ENCODE results near the gene SCYGR2. TPM values are rescaled to one million over a fixed set of nuclear protein-coding genes. Genes with fewer than 3 reads are reported as not detected.

The SCYGR2 gene
- total RNA-seq, 3 donors from 2014 or later (not counting 1 experiment from before 2014, with no cell fraction given) = not detected

DNA sequence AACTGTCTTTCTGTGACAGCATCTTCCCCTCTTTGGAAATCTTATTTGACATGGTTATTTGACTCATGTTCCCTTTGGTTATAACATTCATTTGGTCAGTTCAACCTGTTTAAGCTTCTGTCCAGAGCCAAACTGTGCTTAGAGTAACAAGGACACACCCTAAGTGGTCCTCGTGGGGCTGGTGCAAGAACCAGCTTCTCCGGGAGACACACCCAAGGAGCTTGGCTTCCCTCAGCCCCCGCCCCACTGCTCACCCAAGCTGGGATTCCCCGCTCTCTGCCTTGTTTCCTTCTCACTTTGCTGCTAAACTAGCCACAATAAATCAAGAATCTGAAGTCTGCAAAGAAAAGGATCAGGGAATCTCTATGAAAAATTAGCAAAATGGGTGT is 14.6 kb downstream of the SCYGR2 start:
- Histone ChIP-seq H3K36me3 (ENCODE audit: control insufficient read depth, insufficient read depth, low read length) (no peaks in the 10 kb centered on the region), H3K4me3 (ENCODE audit: low read length) (no peak overlapping the region), H3K4me1 (ENCODE audit: control insufficient read depth, insufficient read depth, low read length) (peaks cover 4% of the 10 kb centered on the region), H3K27ac (ENCODE audit: low read length) (no peak overlapping the region), H3K27me3 (ENCODE audit: control insufficient read depth, insufficient read depth, low read length) (peaks cover 3% of the 10 kb centered on the region), H3K9me3 (ENCODE audit: control insufficient read depth, insufficient read depth, low read length) (no peaks in the 10 kb centered on the region)
- H3K4me1 Mint-ChIP-seq = peaks cover 4 to 9% of the 10 kb centered on the region in 2 donors
- ATAC-seq (no peak), DNase-seq (no peak)
- H3K4me3 Mint-ChIP-seq = no peak overlapping the region
- peaks cover 6 to 25% of the 10 kb centered on the region in 2 donors for H3K27me3 Mint-ChIP-seq (ENCODE audit: low read depth in 2 of 2)
- H3K9me3 Mint-ChIP-seq = no peaks in the 10 kb centered on the region
- no peaks in the 10 kb centered on the region for H3K36me3 Mint-ChIP-seq
- WGBS (ENCODE audit: insufficient coverage) = 74% methylated on average over 4 of the region's 4 CpGs
- no peak overlapping the region for H3K27ac Mint-ChIP-seq
- intact Hi-C loops (cut with micrococcal nuclease) = no loop called here
- TF ChIP-seq, protein P1, sequence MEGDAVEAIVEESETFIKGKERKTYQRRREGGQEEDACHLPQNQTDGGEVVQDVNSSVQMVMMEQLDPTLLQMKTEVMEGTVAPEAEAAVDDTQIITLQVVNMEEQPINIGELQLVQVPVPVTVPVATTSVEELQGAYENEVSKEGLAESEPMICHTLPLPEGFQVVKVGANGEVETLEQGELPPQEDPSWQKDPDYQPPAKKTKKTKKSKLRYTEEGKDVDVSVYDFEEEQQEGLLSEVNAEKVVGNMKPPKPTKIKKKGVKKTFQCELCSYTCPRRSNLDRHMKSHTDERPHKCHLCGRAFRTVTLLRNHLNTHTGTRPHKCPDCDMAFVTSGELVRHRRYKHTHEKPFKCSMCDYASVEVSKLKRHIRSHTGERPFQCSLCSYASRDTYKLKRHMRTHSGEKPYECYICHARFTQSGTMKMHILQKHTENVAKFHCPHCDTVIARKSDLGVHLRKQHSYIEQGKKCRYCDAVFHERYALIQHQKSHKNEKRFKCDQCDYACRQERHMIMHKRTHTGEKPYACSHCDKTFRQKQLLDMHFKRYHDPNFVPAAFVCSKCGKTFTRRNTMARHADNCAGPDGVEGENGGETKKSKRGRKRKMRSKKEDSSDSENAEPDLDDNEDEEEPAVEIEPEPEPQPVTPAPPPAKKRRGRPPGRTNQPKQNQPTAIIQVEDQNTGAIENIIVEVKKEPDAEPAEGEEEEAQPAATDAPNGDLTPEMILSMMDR (IDR thresholded peaks at IDR 0.05) = no peak

DNA sequence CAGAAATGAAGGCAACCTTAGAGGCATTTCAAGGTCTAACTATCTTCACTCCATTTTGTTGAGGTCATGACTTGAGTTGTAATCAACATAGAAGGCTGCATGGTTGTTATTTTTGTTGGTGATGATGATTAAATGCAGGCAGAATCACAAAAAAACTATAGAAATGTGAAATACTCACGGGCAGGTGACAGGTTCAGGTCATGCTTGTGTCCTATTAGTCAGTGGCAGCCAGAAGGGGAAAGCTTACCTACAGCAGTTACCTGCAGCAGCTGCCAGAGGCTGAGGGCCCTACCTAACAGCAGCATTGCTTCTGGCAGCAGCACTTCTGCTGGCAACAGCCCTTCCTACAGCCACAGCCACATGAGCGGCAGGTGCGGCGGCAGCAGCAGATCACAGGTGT is 15.6 kb downstream of the SCYGR2 start:
- no peak overlapping the region for H3K4me3 Mint-ChIP-seq
- DNase-seq (no peak), ATAC-seq (no peak)
- no peaks in the 10 kb centered on the region for H3K9me3 Mint-ChIP-seq
- Histone ChIP-seq H3K36me3 (ENCODE audit: control insufficient read depth, insufficient read depth, low read length) (no peaks in the 10 kb centered on the region), H3K27me3 (ENCODE audit: control insufficient read depth, insufficient read depth, low read length) (peaks cover 3% of the 10 kb centered on the region), H3K9me3 (ENCODE audit: control insufficient read depth, insufficient read depth, low read length) (no peaks in the 10 kb centered on the region), H3K27ac (ENCODE audit: low read length) (no peak overlapping the region), H3K4me3 (ENCODE audit: low read length) (no peak overlapping the region), H3K4me1 (ENCODE audit: control insufficient read depth, insufficient read depth, low read length) (no peaks in the 10 kb centered on the region)
- 94% methylated on average over 4 of the region's 4 CpGs for WGBS (ENCODE audit: insufficient coverage)
- H3K27me3 Mint-ChIP-seq (ENCODE audit: low read depth in 2 of 2) = peaks cover 6 to 25% of the 10 kb centered on the region in 2 donors
- TF ChIP-seq, protein P1 (IDR thresholded peaks at IDR 0.05) = no peak
- no peak overlapping the region for H3K27ac Mint-ChIP-seq
- H3K4me1 Mint-ChIP-seq = peaks cover 0 to 1% of the 10 kb centered on the region in 2 donors
- no peaks in the 10 kb centered on the region for H3K36me3 Mint-ChIP-seq
- intact Hi-C loops (cut with micrococcal nuclease) = no loop called here

DNA sequence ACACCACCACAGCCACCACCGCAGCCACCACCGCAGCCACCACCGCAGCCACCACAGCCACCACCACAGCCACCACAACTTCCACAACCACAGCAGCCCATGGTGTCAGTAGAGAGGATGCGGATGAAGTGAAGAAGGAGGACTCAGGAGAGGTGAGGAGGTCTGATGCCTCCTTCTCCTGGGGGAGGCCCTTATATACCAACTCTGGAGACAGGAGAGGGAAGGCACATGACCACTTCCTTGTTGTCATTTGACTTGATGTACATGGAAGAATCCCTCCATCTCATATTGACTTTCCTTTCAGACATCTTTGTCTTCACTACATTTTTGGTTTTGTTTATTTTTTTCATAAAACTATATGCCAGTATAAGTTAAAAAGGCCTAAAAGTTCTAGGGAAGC is 16.0 kb downstream of the SCYGR2 start, which contains the start of gene SCYGR3:
Gene SCYGR3, minus strand, starts transcription at position 101 of the 400 bp plus-strand sequence. Its CDS starts 0 bp downstream, at position 101.
- intact Hi-C loops (cut with micrococcal nuclease) = no loop called here
- TF ChIP-seq, protein P1 (IDR thresholded peaks at IDR 0.05) = no peak
- H3K9me3 ChIP-seq (ENCODE audit: control insufficient read depth, insufficient read depth, low read length) = no peaks in the 10 kb centered on the region
- peaks cover 3% of the 10 kb centered on the region for H3K27me3 ChIP-seq (ENCODE audit: control insufficient read depth, insufficient read depth, low read length)
- no peaks in the 10 kb centered on the region for H3K36me3 ChIP-seq (ENCODE audit: control insufficient read depth, insufficient read depth, low read length)
- Mint-ChIP-seq H3K27ac (no peak within 1 kb of the TSS), H3K9me3 (no peaks in the 10 kb centered on the region), H3K27me3 (ENCODE audit: low read depth in 2 of 2) (peaks cover 6 to 25% of the 10 kb centered on the region in 2 donors), H3K36me3 (no peaks in the 10 kb centered on the region), H3K4me1 (no peaks in the 10 kb centered on the region), H3K4me3 (no peak within 1 kb of the TSS)
- no peak within 1 kb of the TSS for H3K4me3 ChIP-seq (ENCODE audit: low read length)
- 40% methylated on average over 1 of the region's 4 CpGs for WGBS (ENCODE audit: insufficient coverage)
- DNase-seq (no peak), ATAC-seq (no peak)
- H3K4me1 ChIP-seq (ENCODE audit: control insufficient read depth, insufficient read depth, low read length) = no peaks in the 10 kb centered on the region
- no peak within 1 kb of the TSS for H3K27ac ChIP-seq (ENCODE audit: low read length)

DNA sequence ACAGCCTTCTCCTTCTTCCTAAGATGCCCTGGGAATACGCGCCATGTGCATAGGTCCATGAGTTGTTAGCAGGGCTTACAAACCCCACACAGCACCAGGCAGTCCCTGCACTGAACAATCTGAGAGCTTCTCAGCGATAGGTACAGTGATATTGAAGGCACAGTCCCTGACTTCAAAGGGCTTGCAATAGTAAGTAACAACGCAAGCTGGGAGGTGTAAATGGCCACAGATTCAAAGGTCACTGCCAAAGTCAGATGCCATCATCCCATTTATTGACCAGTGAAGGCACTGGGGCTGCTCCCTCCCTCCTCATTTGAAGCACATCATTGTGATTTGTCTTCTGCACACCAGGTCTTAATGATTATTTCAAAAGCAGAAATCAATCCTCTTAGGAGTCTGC is 16.5 kb downstream of the SCYGR2 start:
- TF ChIP-seq, protein P1 (IDR thresholded peaks at IDR 0.05) = no peak
- 90% methylated on average over 4 of the region's 4 CpGs for WGBS (ENCODE audit: insufficient coverage)
- DNase-seq (no peak), ATAC-seq (no peak)
- H3K4me3 ChIP-seq (ENCODE audit: low read length) = no peak overlapping the region
- H3K36me3 ChIP-seq (ENCODE audit: control insufficient read depth, insufficient read depth, low read length) = no peaks in the 10 kb centered on the region
- Mint-ChIP-seq H3K36me3 (no peaks in the 10 kb centered on the region), H3K4me1 (no peaks in the 10 kb centered on the region), H3K9me3 (no peaks in the 10 kb centered on the region), H3K4me3 (no peak overlapping the region), H3K27me3 (ENCODE audit: low read depth in 2 of 2) (peaks cover 6 to 23% of the 10 kb centered on the region in 2 donors), H3K27ac (no peak overlapping the region)
- H3K27ac ChIP-seq (ENCODE audit: low read length) = no peak overlapping the region
- H3K4me1 ChIP-seq (ENCODE audit: control insufficient read depth, insufficient read depth, low read length) = no peaks in the 10 kb centered on the region
- no peaks in the 10 kb centered on the region for H3K9me3 ChIP-seq (ENCODE audit: control insufficient read depth, insufficient read depth, low read length)
- intact Hi-C loops (cut with micrococcal nuclease) = no loop called here
- H3K27me3 ChIP-seq (ENCODE audit: control insufficient read depth, insufficient read depth, low read length) = peaks cover 3% of the 10 kb centered on the region
